Measurements from ENCODE around the gene SLITRK5.

DNA sequence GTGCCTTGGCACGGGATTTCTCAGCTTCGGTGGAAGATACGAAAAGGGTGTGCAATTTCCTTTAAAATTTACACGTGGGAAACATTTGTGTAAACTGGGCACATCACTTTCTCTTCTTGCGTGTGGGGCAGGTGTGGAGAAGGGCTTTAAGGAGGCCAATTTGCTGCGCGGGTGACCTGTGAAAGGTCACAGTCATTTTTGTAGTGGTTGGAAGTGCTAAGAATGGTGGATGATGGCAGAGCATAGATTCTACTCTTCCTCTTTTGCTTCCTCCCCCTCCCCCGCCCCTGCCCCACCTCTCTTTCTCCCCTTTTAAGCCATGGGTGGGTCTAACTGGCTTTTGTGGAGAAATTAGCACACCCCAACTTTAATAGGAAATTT, 7.2 kb downstream of the SLITRK5 start:
- TF ChIP-seq CTCF (IDR thresholded peaks at IDR 0.05) = no peak
- TF ChIP-seq POLR2A (IDR thresholded peaks at IDR 0.05) = no peak

All from heart left ventricle (tissue), 13 donors.